Rectal smooth muscle tissue (tissue), 1 donor: ENCODE measurements around the gene GRM2.

ENCODE experiments used
- H3K27ac ChIP-seq: one replicate; pipeline ENCODE4 v1.7.0; 2013; ENCODE audit warnings: low read depth, low read length, inconsistent platforms
- H3K27me3 ChIP-seq: one replicate; pipeline ENCODE4 v1.7.0; 2013; ENCODE audit warnings: low read length; ENCODE audit not compliant: control insufficient read depth, insufficient read depth
- H3K36me3 ChIP-seq: one replicate; pipeline ENCODE4 v1.7.0; 2013; ENCODE audit warnings: low read length; ENCODE audit not compliant: control insufficient read depth, insufficient read depth
- H3K4me1 ChIP-seq: one replicate; pipeline ENCODE4 v1.7.0; 2013; ENCODE audit warnings: low read length; ENCODE audit not compliant: control insufficient read depth, insufficient read depth
- H3K4me3 ChIP-seq: one replicate; pipeline ENCODE4 v1.7.0; 2013; ENCODE audit warnings: low read length
- H3K9ac ChIP-seq: one replicate; pipeline ENCODE4 v1.7.0; 2013; ENCODE audit warnings: low read length

Gene GRM2

GRCh38 chr3:51700403-51700802 lies 6.5 kb upstream of the GRM2 start:
- Histone ChIP-seq H3K4me1 (no peaks in the 10 kb centered on the region), H3K9ac (no peak overlapping the region), H3K27ac (no peak overlapping the region), H3K27me3 (no peaks in the 10 kb centered on the region), H3K4me3 (no peak overlapping the region), H3K36me3 (peaks cover 26% of the 10 kb centered on the region)

GRCh38 chr3:51702156-51702555 lies 4.7 kb upstream of the GRM2 start:
- peaks cover 31% of the 10 kb centered on the region for H3K36me3 ChIP-seq
- H3K4me3 ChIP-seq, result no peak overlapping the region

GRCh38 chr3:51703068-51703760 lies 3.7 kb upstream of the GRM2 start:
- H3K4me3 ChIP-seq, result no peak overlapping the region
- H3K27me3 ChIP-seq, result no peaks in the 10 kb centered on the region
- H3K36me3 ChIP-seq, result peaks cover 22% of the 10 kb centered on the region
- H3K9ac ChIP-seq, result no peak overlapping the region
- no peaks in the 10 kb centered on the region for H3K4me1 ChIP-seq
- no peak overlapping the region for H3K27ac ChIP-seq

More at GRCh38 chr3:51702156-51702555, 4.7 kb upstream of the GRM2 start:
- Histone ChIP-seq H3K27ac (no peak overlapping the region), H3K9ac (no peak overlapping the region), H3K27me3 (no peaks in the 10 kb centered on the region), H3K4me1 (no peaks in the 10 kb centered on the region)

GRCh38 chr3:51703761-51704510 lies 2.9 kb upstream of the GRM2 start:
- Histone ChIP-seq H3K4me3 (no peak overlapping the region), H3K36me3 (peaks cover 22% of the 10 kb centered on the region), H3K9ac (no peak overlapping the region), H3K27me3 (no peaks in the 10 kb centered on the region), H3K4me1 (no peaks in the 10 kb centered on the region), H3K27ac (no peak overlapping the region)

- Histone ChIP-seq H3K9ac (no peak overlapping the region), H3K27ac (no peak overlapping the region), H3K4me3 (no peak overlapping the region), H3K36me3 (peaks cover 18% of the 10 kb centered on the region), H3K4me1 (no peaks in the 10 kb centered on the region), H3K27me3 (no peaks in the 10 kb centered on the region)
Measured at GRCh38 chr3:51704511-51704950, 2.3 kb upstream of the GRM2 start.

GRCh38 chr3:51705276-51706020 lies 1.4 kb upstream of the GRM2 start:
- peaks cover 11% of the 10 kb centered on the region for H3K36me3 ChIP-seq
- no peaks in the 10 kb centered on the region for H3K27me3 ChIP-seq
- H3K9ac ChIP-seq, result no peak overlapping the region
- H3K27ac ChIP-seq, result no peak overlapping the region
- no peak overlapping the region for H3K4me3 ChIP-seq
- H3K4me1 ChIP-seq, result no peaks in the 10 kb centered on the region

- H3K4me3 ChIP-seq, result no peak overlapping the region
- no peaks in the 10 kb centered on the region for H3K27me3 ChIP-seq
- no peaks in the 10 kb centered on the region for H3K4me1 ChIP-seq
- H3K36me3 ChIP-seq, result peaks cover 11% of the 10 kb centered on the region
- H3K9ac ChIP-seq, result no peak overlapping the region
- H3K27ac ChIP-seq, result no peak overlapping the region
Measured at GRCh38 chr3:51706021-51706485, 815 bp upstream of the GRM2 start.

- no peak overlapping the region for H3K9ac ChIP-seq
- H3K4me3 ChIP-seq, result no peak overlapping the region
- H3K36me3 ChIP-seq, result peaks cover 11% of the 10 kb centered on the region
- no peak overlapping the region for H3K27ac ChIP-seq
- no peaks in the 10 kb centered on the region for H3K27me3 ChIP-seq
- H3K4me1 ChIP-seq, result no peaks in the 10 kb centered on the region
Measured at GRCh38 chr3:51708216-51708845, 1.5 kb downstream of the GRM2 start.

- Histone ChIP-seq H3K4me3 (no peak overlapping the region), H3K27me3 (no peaks in the 10 kb centered on the region), H3K27ac (no peak overlapping the region), H3K4me1 (no peaks in the 10 kb centered on the region), H3K36me3 (peaks cover 11% of the 10 kb centered on the region), H3K9ac (no peak overlapping the region)
Measured at GRCh38 chr3:51709004-51709420, 2.1 kb downstream of the GRM2 start.

GRCh38 chr3:51709675-51710074 lies 2.8 kb downstream of the GRM2 start:
- Histone ChIP-seq H3K27me3 (no peaks in the 10 kb centered on the region), H3K4me1 (no peaks in the 10 kb centered on the region), H3K9ac (no peak overlapping the region), H3K4me3 (no peak overlapping the region), H3K27ac (no peak overlapping the region), H3K36me3 (peaks cover 7% of the 10 kb centered on the region)

- no peak overlapping the region for H3K9ac ChIP-seq
- no peaks in the 10 kb centered on the region for H3K4me1 ChIP-seq
- H3K4me3 ChIP-seq, result no peak overlapping the region
- H3K36me3 ChIP-seq, result peaks cover 1% of the 10 kb centered on the region
- H3K27ac ChIP-seq, result no peak overlapping the region
- H3K27me3 ChIP-seq, result no peaks in the 10 kb centered on the region
Measured at GRCh38 chr3:51710631-51711351, 3.9 kb downstream of the GRM2 start.
